Psoas muscle (tissue), 8 donors: ENCODE measurements around the gene DLX5. TPM values are rescaled to one million over a fixed set of nuclear protein-coding genes. Genes with fewer than 3 reads are reported as not detected.

Source experiments
- ATAC-seq, 4 donors: fragments of 200-7000 bp; cut with Tn5 transposase; one replicate each; pipeline ENCODE4 v1.9.1; 2020; ENCODE audit warnings: moderate library complexity in 3 of 4, mild to moderate bottlenecking in 2 of 4
- DNase-seq, 2 donors: peaks; one replicate each; pipeline ENCODE4 v3.0.0-alpha.2; 2020
- H3K27ac ChIP-seq: fragments of 200-600 bp; one replicate; pipeline ENCODE4 v1.8.0; 2022
- H3K27me3 ChIP-seq, 3 donors: fragments of 200-600 bp in 1 of 3; one replicate each; pipeline versions ENCODE4 v1.6.1 to v1.8.0; 2013 to 2022; ENCODE audit warnings: low read length in 2 of 3, mild to moderate bottlenecking in 2 of 3, moderate library complexity in 1 of 3; ENCODE audit not compliant: insufficient read depth in 3 of 3
- H3K36me3 ChIP-seq, 2 donors: fragments of 200-600 bp in 1 of 2; one replicate each; pipeline versions ENCODE4 v1.6.1 to v1.8.0; 2013 to 2022; ENCODE audit warnings: low read depth in 1 of 2, mild to moderate bottlenecking in 1 of 2, moderate library complexity in 1 of 2; ENCODE audit not compliant: insufficient read depth in 1 of 2
- H3K4me1 ChIP-seq: fragments of 200-600 bp; one replicate; pipeline ENCODE4 v1.8.0; 2022
- H3K4me3 ChIP-seq: fragments of 200-600 bp; one replicate; pipeline ENCODE4 v1.8.0; 2022; ENCODE audit warnings: mild to moderate bottlenecking
- H3K9me3 ChIP-seq: fragments of 200-600 bp; one replicate; pipeline ENCODE4 v1.8.0; 2022
- WGBS, 3 donors: extraction: QIAGEN DNeasy Blood & Tissue Kit; methylation state at CpG; one replicate each; pipeline versions ENCODE4 v1.1.6 to v1.1.7; 2013; 5-methylcytosine and 5-hydroxymethylcytosine counted together
- intact Hi-C, 2 donors: fragments of 100-400 bp; cut with DNase I; formaldehyde crosslinking; loops; one replicate each; pipeline versions ENCODE4 v1.11.0 to v1.14.2; 2022
- polyA plus RNA-seq, 3 donors: library from polyadenylated mRNA; stranded (reverse); fragments of 200-250 nt; gene quantifications; one replicate each; pipeline ENCODE4 v1.2.3, GENCODE V29; 2013
- total RNA-seq, 4 donors: library from RNA; stranded (reverse); fragmentation: NEBNext Ultra II Directional in 2 of 4; extraction: Animal tissue kit (Norgen Biotek cat#: 25700) in 2 of 4; gene quantifications; one replicate each; pipeline versions ENCODE4 v1.2.1 to v1.2.4, GENCODE V29; 2021 to 2023
- TF ChIP-seq, protein P1 (sequence below): fragments of 200-600 bp; IDR thresholded peaks from one replicate; pipeline ENCODE4 v1.8.0; 2022; ENCODE audit warnings: antibody characterized with exemption
- donor health status: healthy with polysubstance abuse.
- donor health status: DM: no; HTN: no; CAD: no; lungs with moderate emphysema.
- donor health status: Bipolar disorder and iron deficiency.
- donor health status: healthy.
- donor health status: DM: yes; HTN: yes; CAD: no.
- donor health status: DM: no; HTN: no; CAD: no.
- donor health status: DM: no; HTN: no; CAD: no.
- donor health status: DM: yes; HTN: yes; CAD: no.

DLX5 gene
- total and polyA plus RNA-seq, 7 donors = not detected

DNA sequence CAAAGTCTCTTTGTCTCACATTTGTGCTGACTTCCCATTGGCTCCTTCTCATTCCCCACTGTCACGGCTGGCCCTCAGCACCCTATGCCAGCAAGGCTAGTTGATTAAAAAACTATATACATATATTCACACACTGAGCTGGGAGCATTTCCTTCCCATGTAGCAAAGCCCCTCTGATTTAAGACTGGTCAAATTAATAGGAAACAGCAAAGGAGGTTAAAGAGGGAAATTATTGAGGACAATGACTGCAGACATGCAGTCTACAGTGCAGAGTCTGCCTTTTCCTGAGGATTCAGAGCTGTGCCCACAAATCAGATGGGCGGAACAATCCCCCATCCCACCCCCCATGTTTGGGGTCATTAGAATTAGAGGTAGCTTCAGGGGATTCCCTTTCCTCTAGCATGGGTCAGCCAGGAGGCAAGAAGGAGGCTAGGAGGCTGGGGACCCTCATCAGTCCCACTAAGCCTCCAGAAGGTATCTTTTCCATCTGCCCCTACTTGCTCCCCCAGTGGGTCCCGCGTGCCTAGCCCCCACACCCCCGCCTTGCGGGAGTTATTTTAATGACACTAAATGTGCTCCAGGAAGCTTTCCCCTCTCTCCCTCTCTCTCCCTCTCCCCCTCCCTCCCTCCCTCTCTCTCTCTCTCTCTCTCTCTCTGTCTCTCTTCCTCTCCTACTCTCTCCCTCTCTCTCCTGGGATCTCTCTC, 29.1 kb downstream of the DLX5 start:
- Histone ChIP-seq H3K9me3 (no peaks in the 10 kb centered on the region), H3K4me1 (peaks cover 3% of the 10 kb centered on the region), H3K27me3 (peaks cover 10 to 99% (median 49%) of the 10 kb centered on the region in 3 donors), H3K4me3 (no peak overlapping the region), H3K36me3 (no peaks in the 10 kb centered on the region), H3K27ac (no peak overlapping the region)
- no peak for ATAC-seq
- DNase-seq = no peak
- 0 to 5% (median 4%) methylated on average over 6 of the region's 6 CpGs for WGBS, 3 donors
- intact Hi-C loops = no loop called here
- TF ChIP-seq, protein P1, sequence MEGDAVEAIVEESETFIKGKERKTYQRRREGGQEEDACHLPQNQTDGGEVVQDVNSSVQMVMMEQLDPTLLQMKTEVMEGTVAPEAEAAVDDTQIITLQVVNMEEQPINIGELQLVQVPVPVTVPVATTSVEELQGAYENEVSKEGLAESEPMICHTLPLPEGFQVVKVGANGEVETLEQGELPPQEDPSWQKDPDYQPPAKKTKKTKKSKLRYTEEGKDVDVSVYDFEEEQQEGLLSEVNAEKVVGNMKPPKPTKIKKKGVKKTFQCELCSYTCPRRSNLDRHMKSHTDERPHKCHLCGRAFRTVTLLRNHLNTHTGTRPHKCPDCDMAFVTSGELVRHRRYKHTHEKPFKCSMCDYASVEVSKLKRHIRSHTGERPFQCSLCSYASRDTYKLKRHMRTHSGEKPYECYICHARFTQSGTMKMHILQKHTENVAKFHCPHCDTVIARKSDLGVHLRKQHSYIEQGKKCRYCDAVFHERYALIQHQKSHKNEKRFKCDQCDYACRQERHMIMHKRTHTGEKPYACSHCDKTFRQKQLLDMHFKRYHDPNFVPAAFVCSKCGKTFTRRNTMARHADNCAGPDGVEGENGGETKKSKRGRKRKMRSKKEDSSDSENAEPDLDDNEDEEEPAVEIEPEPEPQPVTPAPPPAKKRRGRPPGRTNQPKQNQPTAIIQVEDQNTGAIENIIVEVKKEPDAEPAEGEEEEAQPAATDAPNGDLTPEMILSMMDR = no peak

GRCh38 chr7:96993980-96994379, 30.7 kb downstream of the DLX5 start:
- intact Hi-C loops = no loop called here
- Histone ChIP-seq H3K4me1 (peaks cover 3% of the 10 kb centered on the region), H3K9me3 (no peaks in the 10 kb centered on the region), H3K27me3 (peaks cover 10 to 99% (median 56%) of the 10 kb centered on the region in 3 donors), H3K36me3 (no peaks in the 10 kb centered on the region), H3K4me3 (no peak overlapping the region), H3K27ac (no peak overlapping the region)
- WGBS, 3 donors = 18 to 41% (median 39%) methylated on average over 1 of the region's 1 CpG
- no peak for DNase-seq
- ATAC-seq = no peak
- TF ChIP-seq, protein P1 = no peak

- H3K27me3 ChIP-seq = peaks cover 15 to 99% (median 54%) of the 10 kb centered on the region in 3 donors
- TF ChIP-seq, protein P1 = no peak
- H3K4me3 ChIP-seq = no peak overlapping the region
- no peaks in the 10 kb centered on the region for H3K9me3 ChIP-seq
- ATAC-seq (no peak), DNase-seq (no peak)
- H3K4me1 ChIP-seq = peaks cover 3% of the 10 kb centered on the region
- no peaks in the 10 kb centered on the region for H3K36me3 ChIP-seq
- intact Hi-C loops = no loop called here
- H3K27ac ChIP-seq = no peak overlapping the region
- WGBS, 3 donors = 4 to 11% (median 10%) methylated on average over 27 of the region's 27 CpGs
Measured at GRCh38 chr7:96993094-96993865, 31.4 kb downstream of the DLX5 start.

- H3K27me3 ChIP-seq = peaks cover 16 to 99% (median 45%) of the 10 kb centered on the region in 3 donors
- intact Hi-C loops = no loop called here
- H3K4me3 ChIP-seq = no peak overlapping the region
- H3K9me3 ChIP-seq = no peaks in the 10 kb centered on the region
- TF ChIP-seq, protein P1 = no peak
- WGBS, 3 donors = 3 to 9% (median 6%) methylated on average over 47 of the region's 47 CpGs
- no peaks in the 10 kb centered on the region for H3K4me1 ChIP-seq
- DNase-seq = no peak
- H3K36me3 ChIP-seq = no peaks in the 10 kb centered on the region
- no peak overlapping the region for H3K27ac ChIP-seq
- no peak for ATAC-seq
Measured at GRCh38 chr7:96992192-96993005, 32.2 kb downstream of the DLX5 start.
